Gastroesophageal sphincter (tissue), 4 donors: Measurements from ENCODE around the gene CDH22. TPM values are rescaled to one million over a fixed set of nuclear protein-coding genes. Genes with fewer than 3 reads are reported as not detected.

ENCODE experiments used
- ATAC-seq: fragments of 150-250 bp; one replicate; pipeline ENCODE4 v1.9.1; 2016; ENCODE audit warnings: mild to moderate bottlenecking, moderate library complexity
- H3K27ac ChIP-seq, 4 donors: fragments of 200-600 bp; sonication (generic) in 3 of 4; 1 replicate in 3 of 4; 2 replicates in 1 of 4; pipeline ENCODE4 v1.5.1; 2016 to 2019
- H3K27me3 ChIP-seq: fragments of 200-600 bp; sonication (generic); one replicate; pipeline ENCODE4 v1.5.1; 2019
- H3K36me3 ChIP-seq, 2 donors: fragments of 200-600 bp; sonication (generic); one replicate each; pipeline ENCODE4 v1.5.1; 2019; ENCODE audit warnings: control low read depth in 1 of 2
- H3K4me1 ChIP-seq, 3 donors: fragments of 200-600 bp; sonication (generic); 1 replicate in 2 of 3; 2 replicates in 1 of 3; pipeline ENCODE4 v1.5.1; 2016 to 2019; ENCODE audit warnings: control low read depth in 2 of 3
- H3K4me3 ChIP-seq, 2 donors: fragments of 200-600 bp; sonication (generic); one replicate each; pipeline ENCODE4 v1.5.1; 2019; ENCODE audit warnings: mild to moderate bottlenecking in 1 of 2, moderate library complexity in 1 of 2
- H3K9me3 ChIP-seq, 3 donors: fragments of 200-600 bp; sonication (generic); one replicate each; pipeline ENCODE4 v1.5.1; 2017 to 2019; ENCODE audit warnings: control low read depth in 2 of 3
- EP300 ChIP-seq: sonication (generic); formaldehyde crosslinking; IDR thresholded peaks from one replicate; pipeline ENCODE4 v1.6.1; 2017; ENCODE audit warnings: antibody characterized with exemption, mild to moderate bottlenecking
- POLR2A ChIP-seq, 2 donors: fragments of 450-650 bp; IDR thresholded peaks; one replicate each; pipeline ENCODE4 v1.6.1; 2017; ENCODE audit warnings: antibody characterized with exemption in 2 of 2, mild to moderate bottlenecking in 2 of 2, moderate library complexity in 1 of 2
- POLR2AphosphoS5 ChIP-seq: sonication (generic); formaldehyde crosslinking; IDR thresholded peaks from one replicate; pipeline ENCODE4 v1.6.1; 2017; ENCODE audit warnings: antibody characterized with exemption
- WGBS, 2 donors: methylation state at CpG; one replicate each; pipeline ENCODE4 v1.1.5; 2018; ENCODE audit warnings: low coverage in 1 of 2; 5-methylcytosine and 5-hydroxymethylcytosine counted together
- total RNA-seq, 4 donors: library from RNA; depleted of rRNA; stranded (reverse); fragments of >200 nt; gene quantifications; one replicate each; pipeline ENCODE4 v1.1.0, GENCODE V29; 2016
- TF ChIP-seq, protein P1 (sequence below), 4 experiments: fragments of 200-600 bp in 2 of 4; fragments of 450-650 bp in 2 of 4; sonication (generic) in 1 of 4; IDR thresholded peaks; one replicate each; pipeline ENCODE4 v1.5.1; 2017 to 2019; ENCODE audit warnings: antibody characterized with exemption in 4 of 4, mild to moderate bottlenecking in 2 of 4, moderate library complexity in 2 of 4

CDH22 gene
- total RNA-seq, 4 donors from 2014 or later, result 0.15 TPM; not detected in 3

- no peak overlapping the region for H3K4me3 ChIP-seq
- no peaks in the 10 kb centered on the region for H3K9me3 ChIP-seq
- peaks cover 94% of the 10 kb centered on the region for H3K27me3 ChIP-seq
- TF ChIP-seq EP300, result no peak
- no peak for TF ChIP-seq POLR2AphosphoS5
- TF ChIP-seq, protein P1, sequence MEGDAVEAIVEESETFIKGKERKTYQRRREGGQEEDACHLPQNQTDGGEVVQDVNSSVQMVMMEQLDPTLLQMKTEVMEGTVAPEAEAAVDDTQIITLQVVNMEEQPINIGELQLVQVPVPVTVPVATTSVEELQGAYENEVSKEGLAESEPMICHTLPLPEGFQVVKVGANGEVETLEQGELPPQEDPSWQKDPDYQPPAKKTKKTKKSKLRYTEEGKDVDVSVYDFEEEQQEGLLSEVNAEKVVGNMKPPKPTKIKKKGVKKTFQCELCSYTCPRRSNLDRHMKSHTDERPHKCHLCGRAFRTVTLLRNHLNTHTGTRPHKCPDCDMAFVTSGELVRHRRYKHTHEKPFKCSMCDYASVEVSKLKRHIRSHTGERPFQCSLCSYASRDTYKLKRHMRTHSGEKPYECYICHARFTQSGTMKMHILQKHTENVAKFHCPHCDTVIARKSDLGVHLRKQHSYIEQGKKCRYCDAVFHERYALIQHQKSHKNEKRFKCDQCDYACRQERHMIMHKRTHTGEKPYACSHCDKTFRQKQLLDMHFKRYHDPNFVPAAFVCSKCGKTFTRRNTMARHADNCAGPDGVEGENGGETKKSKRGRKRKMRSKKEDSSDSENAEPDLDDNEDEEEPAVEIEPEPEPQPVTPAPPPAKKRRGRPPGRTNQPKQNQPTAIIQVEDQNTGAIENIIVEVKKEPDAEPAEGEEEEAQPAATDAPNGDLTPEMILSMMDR (IDR thresholded peaks at IDR 0.05), result no peak
- no peak for TF ChIP-seq POLR2A (IDR thresholded peaks at IDR 0.05)
- H3K4me1 ChIP-seq, result peaks cover 0 to 9% (median 5%) of the 10 kb centered on the region in 3 donors
- 9 to 15% methylated on average over 11 to 17 of the region's 24 CpGs for WGBS, 2 donors
- H3K27ac ChIP-seq, result no peak overlapping the region
- no peaks in the 10 kb centered on the region for H3K36me3 ChIP-seq
- ATAC-seq, result no peak
Measured at GRCh38 chr20:46316984-46317684, 8.8 kb upstream of the CDH22 start.

DNA sequence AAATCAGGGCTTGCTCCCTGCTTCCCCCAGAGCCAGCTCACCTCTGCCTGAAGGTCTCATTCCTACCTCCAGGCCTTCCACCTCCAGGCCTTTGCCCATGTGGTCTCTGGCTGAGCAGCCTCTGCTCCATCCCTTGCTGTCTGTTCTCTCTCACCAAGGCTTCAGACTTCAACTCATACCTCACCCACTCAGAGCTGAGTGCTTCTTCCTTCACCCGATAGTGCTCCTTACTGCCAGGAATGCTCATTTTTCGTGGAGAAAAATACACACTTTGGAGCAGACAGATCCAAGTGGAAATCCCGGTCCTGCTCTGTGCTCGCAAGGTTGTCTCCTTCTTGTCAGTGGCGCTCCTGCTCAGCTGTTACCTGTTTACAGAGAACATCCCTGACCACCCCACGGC is 7.0 kb upstream of the CDH22 start:
- Histone ChIP-seq H3K36me3 (no peaks in the 10 kb centered on the region), H3K9me3 (no peaks in the 10 kb centered on the region), H3K27me3 (peaks cover 99% of the 10 kb centered on the region), H3K4me1 (peaks cover 0 to 12% (median 5%) of the 10 kb centered on the region in 3 donors), H3K27ac (no peak overlapping the region), H3K4me3 (no peak overlapping the region)
- WGBS, 2 donors, result 26 to 65% methylated on average over 6 of the region's 6 CpGs
- TF ChIP-seq EP300 (no peak), POLR2A (IDR thresholded peaks at IDR 0.05) (no peak), POLR2AphosphoS5 (no peak)
- TF ChIP-seq, protein P1 (IDR thresholded peaks at IDR 0.05), result no peak
- no peak for ATAC-seq

GRCh38 chr20:46312945-46313861 is 4.9 kb upstream of the CDH22 start:
- ATAC-seq, result no peak
- peaks cover 0 to 20% (median 9%) of the 10 kb centered on the region in 3 donors for H3K4me1 ChIP-seq
- TF ChIP-seq POLR2A (IDR thresholded peaks at IDR 0.05) (no peak), POLR2AphosphoS5 (no peak), EP300 (no peak)
- TF ChIP-seq, protein P1 (IDR thresholded peaks at IDR 0.05), result no peak
- H3K27ac ChIP-seq, result no peak overlapping the region
- H3K36me3 ChIP-seq, result no peaks in the 10 kb centered on the region
- peaks cover 100% of the 10 kb centered on the region for H3K27me3 ChIP-seq
- no peaks in the 10 kb centered on the region for H3K9me3 ChIP-seq
- WGBS, 2 donors, result 26 to 47% methylated on average over 9 to 11 of the region's 16 CpGs
- H3K4me3 ChIP-seq, result no peak overlapping the region

- Histone ChIP-seq H3K27me3 (peaks cover 100% of the 10 kb centered on the region), H3K4me3 (no peak overlapping the region), H3K9me3 (no peaks in the 10 kb centered on the region), H3K27ac (no peak overlapping the region), H3K36me3 (no peaks in the 10 kb centered on the region), H3K4me1 (peaks cover 0 to 29% (median 15%) of the 10 kb centered on the region in 3 donors)
- WGBS, 2 donors, result 0 to 5% methylated on average over 5 to 15 of the region's 47 CpGs
- TF ChIP-seq EP300 (no peak), POLR2A (IDR thresholded peaks at IDR 0.05) (no peak), POLR2AphosphoS5 (no peak)
- TF ChIP-seq, protein P1 (IDR thresholded peaks at IDR 0.05), result no peak
- ATAC-seq, result no peak
Measured at GRCh38 chr20:46312075-46312944, 4.0 kb upstream of the CDH22 start.
